ENCODE measurements around the gene ZNF672.
"Not testable (repeated sequence)": the region's sequence is repeated elsewhere in the genome, so short reads cannot be mapped to it uniquely, and the experiment has no call there.

The ZNF672 gene

GRCh38 chr1:248871837-248872401, 33.9 kb downstream of the ZNF672 start:
- Mint-ChIP-seq H3K27me3 (peaks cover 8% of the 10 kb centered on the region), H3K4me3 (peak overlapping the region; percentile 93), H3K36me3 (ENCODE audit: low read depth) (peaks cover 8% of the 10 kb centered on the region), H3K27ac (no peak overlapping the region), H3K4me1 (ENCODE audit: low read depth) (peaks cover 25% of the 10 kb centered on the region), H3K9me3 (no peaks in the 10 kb centered on the region)

GRCh38 chr1:248872752-248873408, 34.9 kb downstream of the ZNF672 start:
- peak overlapping the region; percentile 94 for H3K27ac Mint-ChIP-seq
- H3K36me3 Mint-ChIP-seq (ENCODE audit: low read depth) = peaks cover 8% of the 10 kb centered on the region
- no peaks in the 10 kb centered on the region for H3K9me3 Mint-ChIP-seq
- peaks cover 25% of the 10 kb centered on the region for H3K4me1 Mint-ChIP-seq (ENCODE audit: low read depth)
- H3K4me3 Mint-ChIP-seq = peak overlapping the region; percentile 93
- peaks cover 8% of the 10 kb centered on the region for H3K27me3 Mint-ChIP-seq

- Mint-ChIP-seq H3K27ac (peak overlapping the region; percentile 94), H3K27me3 (peaks cover 8% of the 10 kb centered on the region), H3K9me3 (no peaks in the 10 kb centered on the region), H3K4me3 (peak overlapping the region; percentile 93), H3K4me1 (ENCODE audit: low read depth) (peaks cover 25% of the 10 kb centered on the region), H3K36me3 (ENCODE audit: low read depth) (peaks cover 8% of the 10 kb centered on the region)
Measured at GRCh38 chr1:248873409-248873992, 35.5 kb downstream of the ZNF672 start.

GRCh38 chr1:248873993-248874533, 36.0 kb downstream of the ZNF672 start:
- H3K27ac Mint-ChIP-seq = peak overlapping the region; percentile 94

GRCh38 chr1:248881261-248881660, 43.2 kb downstream of the ZNF672 start:
- Mint-ChIP-seq H3K27ac (no peak overlapping the region), H3K9me3 (no peaks in the 10 kb centered on the region), H3K27me3 (no peaks in the 10 kb centered on the region), H3K36me3 (ENCODE audit: low read depth) (no peaks in the 10 kb centered on the region), H3K4me1 (ENCODE audit: low read depth) (no peaks in the 10 kb centered on the region), H3K4me3 (no peak overlapping the region)

More at GRCh38 chr1:248873993-248874533, 36.0 kb downstream of the ZNF672 start:
- peaks cover 8% of the 10 kb centered on the region for H3K36me3 Mint-ChIP-seq (ENCODE audit: low read depth)
- peaks cover 25% of the 10 kb centered on the region for H3K4me1 Mint-ChIP-seq (ENCODE audit: low read depth)
- peaks cover 8% of the 10 kb centered on the region for H3K27me3 Mint-ChIP-seq
- H3K9me3 Mint-ChIP-seq = no peaks in the 10 kb centered on the region
- peak overlapping the region; percentile 93 for H3K4me3 Mint-ChIP-seq

- H3K9me3 Mint-ChIP-seq; H3K4me3 Mint-ChIP-seq; H3K27ac Mint-ChIP-seq; H3K4me1 Mint-ChIP-seq (ENCODE audit: low read depth); H3K36me3 Mint-ChIP-seq (ENCODE audit: low read depth); H3K27me3 Mint-ChIP-seq: not testable (repeated sequence)
Measured at GRCh38 chr1:248882427-248882826, 44.4 kb downstream of the ZNF672 start.

GRCh38 chr1:248884632-248885295, 46.7 kb downstream of the ZNF672 start:
- no peaks in the 10 kb centered on the region for H3K36me3 Mint-ChIP-seq (ENCODE audit: low read depth)
- H3K9me3 Mint-ChIP-seq = no peaks in the 10 kb centered on the region
- H3K27ac Mint-ChIP-seq = no peak overlapping the region
- no peak overlapping the region for H3K4me3 Mint-ChIP-seq
- no peaks in the 10 kb centered on the region for H3K4me1 Mint-ChIP-seq (ENCODE audit: low read depth)
- H3K27me3 Mint-ChIP-seq = no peaks in the 10 kb centered on the region

GRCh38 chr1:248885646-248886045, 47.6 kb downstream of the ZNF672 start:
- Mint-ChIP-seq H3K27me3 (peaks cover 3% of the 10 kb centered on the region), H3K27ac (no peak overlapping the region), H3K36me3 (ENCODE audit: low read depth) (no peaks in the 10 kb centered on the region), H3K4me3 (no peak overlapping the region), H3K9me3 (no peaks in the 10 kb centered on the region), H3K4me1 (ENCODE audit: low read depth) (no peaks in the 10 kb centered on the region)

GRCh38 chr1:248886237-248886895, 48.3 kb downstream of the ZNF672 start:
- Mint-ChIP-seq H3K4me1 (ENCODE audit: low read depth) (no peaks in the 10 kb centered on the region), H3K9me3 (no peaks in the 10 kb centered on the region), H3K4me3 (no peak overlapping the region), H3K27me3 (peaks cover 7% of the 10 kb centered on the region), H3K27ac (no peak overlapping the region), H3K36me3 (ENCODE audit: low read depth) (no peaks in the 10 kb centered on the region)

GRCh38 chr1:248889914-248890243, 51.9 kb downstream of the ZNF672 start:
- not testable (repeated sequence) for H3K36me3 Mint-ChIP-seq (ENCODE audit: low read depth); H3K4me3 Mint-ChIP-seq; H3K4me1 Mint-ChIP-seq (ENCODE audit: low read depth); H3K9me3 Mint-ChIP-seq; H3K27ac Mint-ChIP-seq
- peaks cover 19% of the 10 kb centered on the region for H3K27me3 Mint-ChIP-seq

GRCh38 chr1:248890549-248891498, 52.8 kb downstream of the ZNF672 start:
- peaks cover 19% of the 10 kb centered on the region for H3K27me3 Mint-ChIP-seq
- no peaks in the 10 kb centered on the region for H3K9me3 Mint-ChIP-seq
- H3K4me1 Mint-ChIP-seq (ENCODE audit: low read depth) = no peaks in the 10 kb centered on the region
- H3K36me3 Mint-ChIP-seq (ENCODE audit: low read depth) = no peaks in the 10 kb centered on the region
- H3K4me3 Mint-ChIP-seq = no peak overlapping the region
- no peak overlapping the region for H3K27ac Mint-ChIP-seq

- H3K9me3 Mint-ChIP-seq = no peaks in the 10 kb centered on the region
- H3K27ac Mint-ChIP-seq = no peak overlapping the region
- H3K4me3 Mint-ChIP-seq = no peak overlapping the region
Measured at GRCh38 chr1:248891758-248892157, 53.7 kb downstream of the ZNF672 start.

GRCh38 chr1:248892590-248892989, 54.6 kb downstream of the ZNF672 start:
- no peaks in the 10 kb centered on the region for H3K36me3 Mint-ChIP-seq (ENCODE audit: low read depth)
- H3K9me3 Mint-ChIP-seq = no peaks in the 10 kb centered on the region
- no peak overlapping the region for H3K4me3 Mint-ChIP-seq
- no peaks in the 10 kb centered on the region for H3K4me1 Mint-ChIP-seq (ENCODE audit: low read depth)
- H3K27ac Mint-ChIP-seq = no peak overlapping the region
- peaks cover 19% of the 10 kb centered on the region for H3K27me3 Mint-ChIP-seq

More at GRCh38 chr1:248891758-248892157, 53.7 kb downstream of the ZNF672 start:
- H3K36me3 Mint-ChIP-seq (ENCODE audit: low read depth) = no peaks in the 10 kb centered on the region
- H3K27me3 Mint-ChIP-seq = peaks cover 19% of the 10 kb centered on the region
- H3K4me1 Mint-ChIP-seq (ENCODE audit: low read depth) = no peaks in the 10 kb centered on the region

GRCh38 chr1:248894837-248895236, 56.8 kb downstream of the ZNF672 start:
- H3K4me3 Mint-ChIP-seq = no peak overlapping the region
- H3K27ac Mint-ChIP-seq = no peak overlapping the region
- no peaks in the 10 kb centered on the region for H3K4me1 Mint-ChIP-seq (ENCODE audit: low read depth)
- H3K27me3 Mint-ChIP-seq = peaks cover 34% of the 10 kb centered on the region
- H3K36me3 Mint-ChIP-seq (ENCODE audit: low read depth) = no peaks in the 10 kb centered on the region
- H3K9me3 Mint-ChIP-seq = no peaks in the 10 kb centered on the region
